Renal cortical epithelial cell (primary cell): ENCODE measurements around the gene FNBP1. TPM values are rescaled to one million over a fixed set of nuclear protein-coding genes. Genes with fewer than 3 reads are reported as not detected.
A peak's percentile ranks its signal among the peaks of the same experiment; 100 is the strongest.

Source experiments
- DNase-seq: peaks from one replicate; pipeline ENCODE4 v3.0.0-alpha.2; 2011; ENCODE audit warnings: low read depth
- total RNA-seq: library from RNA; depleted of rRNA; stranded (reverse); fragments of >200 nt; gene quantifications from 2 replicates; pipeline ENCODE4 v1.2.3, GENCODE V29; 2014

Gene FNBP1
- total RNA-seq: 20.8 and 39.5 TPM in 2 replicates

- peak; percentile 35 for DNase-seq
These were observed at the start of gene FNBP1 for GRCh38 chr9:130042885-130043653. TSS of gene FNBP1 (minus strand) at chr9:130043189. CDS start at chr9:130042975, 214 bp downstream.

- no peak for DNase-seq
These were observed 47.9 kb upstream of the FNBP1 start for GRCh38 chr9:130090915-130091314.

- no peak for DNase-seq
These were observed 46.2 kb upstream of the FNBP1 start for GRCh38 chr9:130089141-130089540.

- no peak for DNase-seq
These were observed 45.1 kb upstream of the FNBP1 start for GRCh38 chr9:130088051-130088450.

- no peak for DNase-seq
These were observed 41.3 kb upstream of the FNBP1 start for GRCh38 chr9:130084337-130084736.

GRCh38 chr9:130078547-130078946 lies 35.6 kb upstream of the FNBP1 start:
- DNase-seq: no peak

- DNase-seq: peak; percentile 48
These were observed 30.4 kb upstream of the FNBP1 start for GRCh38 chr9:130073373-130073772.

GRCh38 chr9:130072515-130073235 lies 29.7 kb upstream of the FNBP1 start:
- DNase-seq: no peak

GRCh38 chr9:130069048-130069447 lies 26.1 kb upstream of the FNBP1 start:
- DNase-seq: no peak

GRCh38 chr9:130064621-130065020 lies 21.6 kb upstream of the FNBP1 start:
- no peak for DNase-seq

- no peak for DNase-seq
These were observed 19.8 kb upstream of the FNBP1 start for GRCh38 chr9:130062750-130063149.

- no peak for DNase-seq
These were observed 17.3 kb upstream of the FNBP1 start for GRCh38 chr9:130060296-130060695.

GRCh38 chr9:130058887-130059286 lies 15.9 kb upstream of the FNBP1 start:
- DNase-seq: no peak

- DNase-seq: no peak
These were observed 15.2 kb upstream of the FNBP1 start for GRCh38 chr9:130058154-130058553.

GRCh38 chr9:130054820-130055219 lies 11.8 kb upstream of the FNBP1 start:
- DNase-seq: no peak

GRCh38 chr9:130054325-130054786 lies 11.4 kb upstream of the FNBP1 start:
- no peak for DNase-seq

- DNase-seq: peak; percentile 32
These were observed 10.7 kb upstream of the FNBP1 start, which contains the start of gene GPR107 for GRCh38 chr9:130053504-130054324. TSS of gene GPR107 (plus strand) at chr9:130053906. CDS start at chr9:130053933, 27 bp downstream.

GRCh38 chr9:130053109-130053503 lies 10.1 kb upstream of the FNBP1 start:
- no peak for DNase-seq

- DNase-seq: peak; percentile 47
These were observed 8.9 kb upstream of the FNBP1 start for GRCh38 chr9:130051855-130052254.

- no peak for DNase-seq
These were observed 7.5 kb upstream of the FNBP1 start for GRCh38 chr9:130050462-130050861.

- DNase-seq: no peak
These were observed 6.6 kb upstream of the FNBP1 start for GRCh38 chr9:130049431-130050210.
